Measurements from ENCODE around the gene MTFR1L.

DNA sequence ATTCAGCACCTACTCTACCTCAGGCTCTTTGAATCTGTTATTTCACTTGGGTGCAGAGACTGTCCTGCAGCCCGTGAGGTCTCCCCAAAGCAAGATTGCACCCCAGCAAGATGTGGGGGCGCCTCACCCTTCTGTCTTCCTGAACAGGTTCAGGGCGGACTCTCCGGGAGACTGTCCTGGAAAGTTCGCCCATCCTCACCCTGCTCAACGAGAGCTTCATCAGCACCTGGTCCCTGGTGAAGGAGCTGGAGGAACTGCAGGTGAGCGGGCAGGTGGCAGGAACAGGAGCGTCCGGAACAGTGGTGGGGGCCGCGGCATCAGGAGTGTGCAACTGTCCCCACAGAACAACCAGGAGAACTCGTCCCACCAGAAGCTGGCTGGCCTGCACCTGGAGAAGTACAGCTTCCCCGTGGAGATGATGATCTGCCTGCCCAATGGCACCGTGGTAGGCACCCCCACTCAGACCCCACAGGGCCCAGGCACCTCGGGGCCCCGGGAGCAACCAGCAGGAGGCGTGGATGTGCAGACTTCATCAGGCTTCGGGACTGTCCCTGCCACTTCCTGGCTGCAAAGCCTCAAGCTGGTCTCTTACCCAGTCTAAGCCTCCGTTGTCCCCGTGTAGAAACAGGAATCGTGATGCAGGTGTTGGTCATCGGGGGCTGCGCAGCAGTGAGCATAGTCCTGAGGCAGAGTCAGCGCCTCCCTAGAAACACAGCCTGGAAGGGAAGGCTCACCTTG lies 5.9 kb upstream of the MTFR1L start:
- TF ChIP-seq, protein P1, sequence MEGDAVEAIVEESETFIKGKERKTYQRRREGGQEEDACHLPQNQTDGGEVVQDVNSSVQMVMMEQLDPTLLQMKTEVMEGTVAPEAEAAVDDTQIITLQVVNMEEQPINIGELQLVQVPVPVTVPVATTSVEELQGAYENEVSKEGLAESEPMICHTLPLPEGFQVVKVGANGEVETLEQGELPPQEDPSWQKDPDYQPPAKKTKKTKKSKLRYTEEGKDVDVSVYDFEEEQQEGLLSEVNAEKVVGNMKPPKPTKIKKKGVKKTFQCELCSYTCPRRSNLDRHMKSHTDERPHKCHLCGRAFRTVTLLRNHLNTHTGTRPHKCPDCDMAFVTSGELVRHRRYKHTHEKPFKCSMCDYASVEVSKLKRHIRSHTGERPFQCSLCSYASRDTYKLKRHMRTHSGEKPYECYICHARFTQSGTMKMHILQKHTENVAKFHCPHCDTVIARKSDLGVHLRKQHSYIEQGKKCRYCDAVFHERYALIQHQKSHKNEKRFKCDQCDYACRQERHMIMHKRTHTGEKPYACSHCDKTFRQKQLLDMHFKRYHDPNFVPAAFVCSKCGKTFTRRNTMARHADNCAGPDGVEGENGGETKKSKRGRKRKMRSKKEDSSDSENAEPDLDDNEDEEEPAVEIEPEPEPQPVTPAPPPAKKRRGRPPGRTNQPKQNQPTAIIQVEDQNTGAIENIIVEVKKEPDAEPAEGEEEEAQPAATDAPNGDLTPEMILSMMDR (IDR thresholded peaks at IDR 0.05): no peak
- TF ChIP-seq SP1 (CRISPR knock-in tag; conservative IDR thresholded peaks at IDR 0.05): no peak
- TF ChIP-seq, protein P2, sequence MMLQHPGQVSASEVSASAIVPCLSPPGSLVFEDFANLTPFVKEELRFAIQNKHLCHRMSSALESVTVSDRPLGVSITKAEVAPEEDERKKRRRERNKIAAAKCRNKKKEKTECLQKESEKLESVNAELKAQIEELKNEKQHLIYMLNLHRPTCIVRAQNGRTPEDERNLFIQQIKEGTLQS (CRISPR knock-in tag; conservative IDR thresholded peaks at IDR 0.05): no peak
- TF ChIP-seq CBFB (CRISPR knock-in tag; IDR thresholded peaks at IDR 0.05; ENCODE audit: low read depth): no peak
- no peak for TF ChIP-seq KAT7 (CRISPR knock-in tag; IDR thresholded peaks at IDR 0.05; ENCODE audit: borderline replicate concordance)
- TF ChIP-seq FOXJ3 (CRISPR knock-in tag; IDR thresholded peaks at IDR 0.05; ENCODE audit: borderline replicate concordance): no peak
- TF ChIP-seq CREB1 (CRISPR knock-in tag; IDR thresholded peaks at IDR 0.05): no peak
- TF ChIP-seq JUN (CRISPR knock-in tag; IDR thresholded peaks at IDR 0.05): no peak
- no peak for TF ChIP-seq TEAD1 (CRISPR knock-in tag; IDR thresholded peaks at IDR 0.05)
- no peak for TF ChIP-seq NR3C1 (CRISPR knock-in tag; conservative IDR thresholded peaks at IDR 0.05; ENCODE audit: low read depth)
- no peak for TF ChIP-seq ZNF232 (CRISPR knock-in tag; IDR thresholded peaks at IDR 0.05)
- no peak for TF ChIP-seq ZNF532 (CRISPR knock-in tag; IDR thresholded peaks at IDR 0.05; ENCODE audit: borderline replicate concordance)
- TF ChIP-seq, protein P3, sequence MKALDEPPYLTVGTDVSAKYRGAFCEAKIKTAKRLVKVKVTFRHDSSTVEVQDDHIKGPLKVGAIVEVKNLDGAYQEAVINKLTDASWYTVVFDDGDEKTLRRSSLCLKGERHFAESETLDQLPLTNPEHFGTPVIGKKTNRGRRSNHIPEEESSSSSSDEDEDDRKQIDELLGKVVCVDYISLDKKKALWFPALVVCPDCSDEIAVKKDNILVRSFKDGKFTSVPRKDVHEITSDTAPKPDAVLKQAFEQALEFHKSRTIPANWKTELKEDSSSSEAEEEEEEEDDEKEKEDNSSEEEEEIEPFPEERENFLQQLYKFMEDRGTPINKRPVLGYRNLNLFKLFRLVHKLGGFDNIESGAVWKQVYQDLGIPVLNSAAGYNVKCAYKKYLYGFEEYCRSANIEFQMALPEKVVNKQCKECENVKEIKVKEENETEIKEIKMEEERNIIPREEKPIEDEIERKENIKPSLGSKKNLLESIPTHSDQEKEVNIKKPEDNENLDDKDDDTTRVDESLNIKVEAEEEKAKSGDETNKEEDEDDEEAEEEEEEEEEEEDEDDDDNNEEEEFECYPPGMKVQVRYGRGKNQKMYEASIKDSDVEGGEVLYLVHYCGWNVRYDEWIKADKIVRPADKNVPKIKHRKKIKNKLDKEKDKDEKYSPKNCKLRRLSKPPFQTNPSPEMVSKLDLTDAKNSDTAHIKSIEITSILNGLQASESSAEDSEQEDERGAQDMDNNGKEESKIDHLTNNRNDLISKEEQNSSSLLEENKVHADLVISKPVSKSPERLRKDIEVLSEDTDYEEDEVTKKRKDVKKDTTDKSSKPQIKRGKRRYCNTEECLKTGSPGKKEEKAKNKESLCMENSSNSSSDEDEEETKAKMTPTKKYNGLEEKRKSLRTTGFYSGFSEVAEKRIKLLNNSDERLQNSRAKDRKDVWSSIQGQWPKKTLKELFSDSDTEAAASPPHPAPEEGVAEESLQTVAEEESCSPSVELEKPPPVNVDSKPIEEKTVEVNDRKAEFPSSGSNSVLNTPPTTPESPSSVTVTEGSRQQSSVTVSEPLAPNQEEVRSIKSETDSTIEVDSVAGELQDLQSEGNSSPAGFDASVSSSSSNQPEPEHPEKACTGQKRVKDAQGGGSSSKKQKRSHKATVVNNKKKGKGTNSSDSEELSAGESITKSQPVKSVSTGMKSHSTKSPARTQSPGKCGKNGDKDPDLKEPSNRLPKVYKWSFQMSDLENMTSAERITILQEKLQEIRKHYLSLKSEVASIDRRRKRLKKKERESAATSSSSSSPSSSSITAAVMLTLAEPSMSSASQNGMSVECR (CRISPR knock-in tag; IDR thresholded peaks at IDR 0.05; ENCODE audit: borderline replicate concordance): no peak
- no peak for TF ChIP-seq PREB (CRISPR knock-in tag; IDR thresholded peaks at IDR 0.05; ENCODE audit: borderline replicate concordance)
